IPS-11a (cell line): ENCODE measurements around the gene METTL24.

Experiments used
- H3K4me3 ChIP-seq: one replicate; pipeline ENCODE4 v1.5.1; 2013; ENCODE audit warnings: low read depth, low read length, control low read depth

Gene METTL24

GRCh38 chr6:110357664-110358552, at the start of gene METTL24:
TSS of gene METTL24 (minus strand) at chr6:110358349. CDS start at chr6:110358272, 77 bp downstream.
- peak within 1 kb of the TSS; percentile 39 for H3K4me3 ChIP-seq

DNA sequence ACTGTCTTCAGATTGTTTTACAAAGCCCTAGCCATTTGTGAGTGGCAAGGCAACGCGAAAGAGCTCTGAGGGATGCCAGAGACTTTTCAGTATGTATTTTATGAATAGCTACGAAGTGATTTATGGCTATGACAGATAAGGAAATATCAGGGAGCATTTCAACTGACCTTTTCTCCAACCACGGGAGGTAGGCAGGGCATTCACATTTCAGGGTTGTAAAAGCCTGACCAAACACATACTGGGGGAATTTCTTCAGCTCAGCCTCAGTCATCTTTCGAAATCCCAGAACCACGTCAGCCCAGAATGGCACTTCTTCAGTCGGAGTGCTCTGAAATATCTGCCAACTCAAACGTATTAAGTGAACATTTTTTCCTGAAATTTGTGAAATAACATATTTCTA, 46.5 kb upstream of the METTL24 start:
- no peak overlapping the region for H3K4me3 ChIP-seq

DNA sequence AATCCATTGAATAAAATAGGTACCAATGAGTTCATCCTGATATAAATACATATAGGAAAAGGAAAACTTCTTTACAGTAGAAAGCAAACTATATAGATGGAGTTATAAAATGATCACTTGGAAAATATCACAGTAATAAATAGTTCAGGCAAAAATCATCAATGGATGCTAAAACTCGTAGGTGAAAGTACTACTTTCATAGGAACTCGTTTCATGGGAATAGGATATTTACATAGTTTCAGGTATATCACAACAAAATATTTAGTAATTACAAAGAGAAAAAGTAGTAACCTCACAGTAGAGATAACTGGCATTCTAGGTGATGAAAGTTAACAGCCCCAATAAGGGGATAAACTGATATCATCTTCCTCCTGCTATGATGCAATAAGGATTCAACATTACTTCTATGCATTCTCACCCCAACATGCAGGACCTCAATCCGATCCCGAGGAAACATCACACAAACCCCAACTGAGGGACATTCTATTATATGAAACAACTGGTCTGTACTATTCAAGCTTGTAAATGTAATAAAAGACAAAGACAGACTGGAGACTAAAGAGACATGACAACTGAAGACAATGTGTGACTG, 43.5 kb upstream of the METTL24 start:
- no peak overlapping the region for H3K4me3 ChIP-seq

DNA sequence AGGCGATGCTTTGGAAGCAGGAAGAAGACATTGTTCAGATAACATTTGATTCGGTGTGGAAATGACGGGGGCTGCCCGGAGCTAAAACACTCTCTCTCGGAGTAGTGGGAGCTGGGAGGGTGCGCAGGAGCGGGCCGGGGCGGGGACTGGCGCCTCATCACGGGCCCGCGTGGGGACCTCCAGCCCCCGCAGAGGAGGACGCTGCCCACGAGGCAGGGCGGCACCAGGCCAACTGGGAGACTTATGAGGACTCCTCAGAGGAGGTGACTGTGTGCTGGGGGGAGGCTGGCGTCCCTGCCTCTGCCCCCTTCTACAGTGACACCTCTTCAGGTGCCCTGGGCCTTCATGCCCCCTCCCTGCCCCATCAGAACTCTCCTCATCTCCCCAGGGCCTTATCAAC, 42.1 kb upstream of the METTL24 start:
- H3K4me3 ChIP-seq, result no peak overlapping the region

- H3K4me3 ChIP-seq, result no peak overlapping the region
Observed at GRCh38 chr6:110399219-110400071, 41.3 kb upstream of the METTL24 start.

DNA sequence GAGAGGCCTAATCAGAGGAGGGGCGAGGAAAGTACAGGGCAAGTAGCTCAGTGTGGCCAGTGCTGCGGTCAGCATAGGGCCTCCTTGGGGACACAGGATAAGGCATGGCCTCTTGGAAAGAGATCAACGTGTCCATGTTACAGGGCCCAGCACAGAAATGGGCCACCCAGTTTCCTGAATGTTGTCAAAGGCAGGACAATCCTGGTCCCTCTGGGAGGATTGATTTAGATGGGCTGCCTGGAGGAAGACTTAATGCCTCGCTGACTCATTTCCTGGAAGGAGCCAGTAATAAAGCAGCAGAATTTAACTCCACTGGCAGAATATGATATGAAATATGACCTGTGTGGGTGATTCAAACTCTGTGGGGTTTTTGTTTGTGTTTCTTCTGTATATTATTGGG, 40.6 kb upstream of the METTL24 start:
- H3K4me3 ChIP-seq, result no peak overlapping the region

- no peak overlapping the region for H3K4me3 ChIP-seq
Observed at GRCh38 chr6:110395221-110395620, 37.1 kb upstream of the METTL24 start.

DNA sequence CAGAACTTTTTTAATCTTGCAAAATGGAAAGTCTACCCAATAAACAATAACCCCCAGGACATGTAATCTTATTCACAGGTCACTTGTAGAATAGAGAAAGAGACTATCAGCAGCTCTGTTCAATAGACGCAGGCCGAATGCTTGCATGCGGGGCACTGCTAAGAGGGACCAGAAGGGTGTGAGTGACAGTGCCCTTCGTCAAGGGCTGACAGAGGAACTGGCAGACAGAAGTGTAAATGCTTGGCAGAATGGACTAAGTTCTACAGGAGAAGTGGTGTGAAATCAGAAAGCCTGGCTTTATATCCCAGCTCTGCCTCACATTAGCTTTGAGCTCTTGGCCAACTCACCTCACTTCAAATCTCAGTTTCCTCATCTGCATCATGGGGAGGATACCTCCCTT, 36.3 kb upstream of the METTL24 start:
- no peak overlapping the region for H3K4me3 ChIP-seq

GRCh38 chr6:110392727-110393126, 34.6 kb upstream of the METTL24 start:
- no peak overlapping the region for H3K4me3 ChIP-seq

GRCh38 chr6:110390404-110390803, 32.3 kb upstream of the METTL24 start:
- H3K4me3 ChIP-seq, result no peak overlapping the region

- no peak overlapping the region for H3K4me3 ChIP-seq
Observed at GRCh38 chr6:110389689-110390382, 31.7 kb upstream of the METTL24 start.

DNA sequence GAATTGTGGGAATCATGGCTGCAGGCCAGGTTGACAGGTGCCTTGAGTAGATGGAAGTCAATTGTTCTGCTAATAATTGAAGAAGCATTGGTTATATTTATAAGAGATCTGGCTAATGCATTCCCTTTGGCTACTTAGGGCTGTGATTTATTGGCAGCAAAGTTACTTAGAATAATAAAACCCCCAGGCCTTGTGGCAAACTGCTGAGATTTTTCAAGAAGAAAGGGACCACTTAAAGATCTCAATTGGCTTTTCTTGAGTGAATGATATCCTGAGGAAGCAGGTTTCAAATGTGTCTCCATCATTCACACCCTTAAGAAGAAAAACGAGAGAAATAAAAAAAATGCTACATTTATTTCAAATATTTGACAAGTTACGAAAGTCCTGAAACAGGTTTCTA, 29.8 kb upstream of the METTL24 start:
- no peak overlapping the region for H3K4me3 ChIP-seq

DNA sequence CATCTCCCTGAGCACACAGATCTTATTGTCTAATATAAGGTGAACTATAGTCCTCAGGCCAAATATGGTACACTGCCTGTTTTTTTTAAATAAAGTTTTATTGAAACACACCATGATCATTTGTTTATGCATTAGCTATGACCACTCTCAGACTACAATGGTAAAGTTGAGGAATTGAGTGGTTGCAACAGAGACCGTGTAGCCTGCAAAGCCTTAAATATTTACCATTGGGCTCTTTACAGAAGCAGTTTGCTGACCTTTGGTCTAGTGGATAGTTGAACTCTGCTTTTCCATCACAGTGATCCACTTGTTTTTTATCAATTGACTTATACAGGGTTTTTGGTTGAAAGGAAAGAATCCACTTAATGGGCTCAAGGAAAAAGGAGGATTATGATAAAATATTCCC, 27.3 kb upstream of the METTL24 start:
- no peak overlapping the region for H3K4me3 ChIP-seq

GRCh38 chr6:110378552-110378951, 20.4 kb upstream of the METTL24 start:
- H3K4me3 ChIP-seq, result no peak overlapping the region

- no peak overlapping the region for H3K4me3 ChIP-seq
Observed at GRCh38 chr6:110369066-110369465, 10.9 kb upstream of the METTL24 start.

DNA sequence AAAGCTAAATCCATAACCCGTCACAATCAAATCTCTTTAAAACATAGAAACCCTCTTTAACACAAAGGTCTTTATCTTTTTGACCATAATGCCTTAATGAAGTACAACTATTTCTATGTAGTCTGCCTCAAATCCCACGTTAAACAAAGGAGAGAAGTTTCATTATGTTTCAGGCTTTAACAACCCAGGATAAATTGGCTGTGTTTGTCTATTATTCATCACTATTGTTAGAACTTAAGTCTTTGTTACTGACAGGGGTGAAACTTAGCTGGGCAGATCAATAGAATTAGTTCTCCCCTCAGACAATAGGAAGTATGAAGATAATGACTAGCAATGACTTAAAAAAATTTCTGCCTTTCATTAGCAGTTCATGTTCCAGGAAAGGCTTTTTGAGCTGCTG, 10.1 kb upstream of the METTL24 start:
- H3K4me3 ChIP-seq, result no peak overlapping the region

DNA sequence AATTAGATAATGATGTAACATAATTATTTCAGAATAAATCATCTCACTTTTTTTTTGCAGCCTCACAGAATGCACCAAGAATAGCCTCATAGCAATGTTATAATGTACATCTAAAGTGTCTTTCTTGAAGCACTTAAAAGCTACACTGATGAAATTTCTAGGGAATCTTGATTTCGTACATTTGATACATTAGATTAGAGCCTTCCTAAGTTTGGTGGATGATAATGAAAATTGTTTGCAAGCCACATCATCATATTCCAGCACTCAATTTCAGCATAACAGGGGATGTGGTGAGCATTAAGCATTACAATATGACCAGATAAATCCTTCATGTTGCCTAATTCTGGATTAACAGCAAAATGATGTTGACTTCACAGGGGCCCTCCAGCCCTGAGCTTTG, 9.7 kb upstream of the METTL24 start:
- H3K4me3 ChIP-seq, result no peak overlapping the region

- no peak overlapping the region for H3K4me3 ChIP-seq
Observed at GRCh38 chr6:110366975-110367374, 8.8 kb upstream of the METTL24 start.

GRCh38 chr6:110366256-110366655, 8.1 kb upstream of the METTL24 start:
- H3K4me3 ChIP-seq, result no peak overlapping the region

GRCh38 chr6:110364364-110365105, 6.4 kb upstream of the METTL24 start:
- H3K4me3 ChIP-seq, result no peak overlapping the region
